ENCODE data around the gene SCAPER. TPM values are rescaled to one million over a fixed set of nuclear protein-coding genes. Genes with fewer than 3 reads are reported as not detected.

SCAPER gene
- total and polyA plus RNA-seq, 2 of the 4 experiments (the other 2 are of a cell fraction) = 2.9 to 9.7 TPM

DNA sequence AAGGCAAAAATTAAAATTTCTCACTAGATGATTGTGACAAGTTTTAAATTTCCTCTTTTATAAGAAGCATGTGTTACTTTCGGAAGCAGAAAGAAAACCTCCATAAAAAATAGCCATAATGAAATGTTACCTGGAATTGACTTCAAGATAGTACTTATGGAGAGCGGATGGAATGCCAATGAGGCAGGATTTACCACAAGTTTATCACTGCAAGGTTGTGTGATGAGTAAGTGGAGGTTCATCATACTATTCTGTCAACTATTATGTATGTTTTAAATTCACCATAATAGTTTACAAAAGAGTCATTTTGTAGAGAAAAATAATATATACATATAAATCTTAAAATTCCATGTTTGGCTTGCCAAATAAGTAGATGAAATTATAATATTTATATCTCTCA is 230.3 kb downstream of the SCAPER start:
- TF ChIP-seq FOS (IDR thresholded peaks at IDR 0.05; ENCODE audit: low read depth, low read length) (peak; percentile 25; the same call in 1 of the 2 replicates), MXI1 (IDR thresholded peaks at IDR 0.05; ENCODE audit: borderline replicate concordance, low read depth, low read length) (no peak)
- no peaks in the 10 kb centered on the region for H3K27me3 ChIP-seq (ENCODE audit: control insufficient read depth, insufficient read depth, low read length)
- no peak overlapping the region for H3K4ac ChIP-seq (ENCODE audit: low read depth, low read length)
- in situ Hi-C loops (cut with MboI; ENCODE audit: low sequenced_read_pairs) = no loop called here
- DNase-seq (peak; percentile 84), ATAC-seq (ENCODE audit: low read depth) (peak; percentile 87)
- no peak overlapping the region for H3K56ac ChIP-seq (ENCODE audit: extremely low read depth, insufficient read depth, low read length)
- no peaks in the 10 kb centered on the region for H4K20me1 ChIP-seq (ENCODE audit: insufficient read depth, low read length)
- H2BK120ac ChIP-seq (ENCODE audit: low read depth, low read length) = no peak overlapping the region
- no TSS peak for BruUV-seq (replicated peaks)
- no peak overlapping the region for H3K4me2 ChIP-seq (ENCODE audit: low read depth, low read length)
- H4K8ac ChIP-seq (ENCODE audit: low read depth in 2 of 2, low read length in 2 of 2) = no peak overlapping the region
- no peak overlapping the region for H2AFZ ChIP-seq (replicated peaks; ENCODE audit: low read length, poor library complexity)
- no peaks in the 10 kb centered on the region for H3K9me1 ChIP-seq (ENCODE audit: insufficient read depth, low read length)
- no peak overlapping the region for H2AK5ac ChIP-seq (ENCODE audit: low read depth, low read length)
- no peak overlapping the region for H2AK9ac ChIP-seq (replicated peaks; ENCODE audit: low read depth, low read length, poor library complexity)
- no peak overlapping the region for H3K18ac ChIP-seq (ENCODE audit: low read depth, low read length)
- no peak overlapping the region for H4K5ac ChIP-seq (ENCODE audit: low read depth, low read length)
- POLR2A ChIA-PET (ENCODE audit: unreplicated experiment) = no interaction called here
- WGBS, 2 experiments (ENCODE audit: extremely low coverage in 2 of 2, insufficient read length in 1 of 2) = no CpG with 5 or more reads among the region's 2 CpGs
- no peak overlapping the region for H2BK15ac ChIP-seq (ENCODE audit: low read depth, low read length)
- CTCF ChIA-PET = no interaction called here
- no peak overlapping the region for H3K9ac ChIP-seq (ENCODE audit: low read depth, low read length)
- peaks cover 3% of the 10 kb centered on the region; the same call in 1 of the 2 replicates for H3K4me1 ChIP-seq (ENCODE audit: control insufficient read depth, insufficient read depth, low read length)
- H2BK20ac ChIP-seq (ENCODE audit: low read depth, low read length) = no peak overlapping the region
- no peaks in the 10 kb centered on the region for H3K36me3 ChIP-seq (ENCODE audit: control insufficient read depth, insufficient read depth, low read length)
- H3K27ac ChIP-seq (ENCODE audit: insufficient read depth, low read length) = no peak overlapping the region
- H3K9me3 ChIP-seq (ENCODE audit: control insufficient read depth, insufficient read depth, low read length) = no peaks in the 10 kb centered on the region
- no peak overlapping the region for H3K14ac ChIP-seq (replicated peaks; ENCODE audit: low read depth, low read length)
- no peak overlapping the region for H4K91ac ChIP-seq (ENCODE audit: insufficient read depth, low read depth, low read length)
- intact Hi-C loops (cut with micrococcal nuclease) = no loop called here
- H3K4me3 ChIP-seq (ENCODE audit: insufficient read depth, low read depth, low read length) = no peak overlapping the region
- H3K23ac ChIP-seq (ENCODE audit: low read depth, low read length) = no peak overlapping the region
- H2BK5ac ChIP-seq (ENCODE audit: low read depth, low read length, poor library complexity, severe bottlenecking) = no peak overlapping the region
- no peaks in the 10 kb centered on the region for H3K79me1 ChIP-seq (ENCODE audit: low read depth in 1 of 2, low read length in 2 of 2)
- dilution Hi-C loops (cut with HindIII; ENCODE audit: low sequenced_read_pairs, unreplicated experiment) = no loop called here
